HG03460 (cell line): ENCODE data around the gene RASA3.
"Not testable (repeated sequence)": the region's sequence is repeated elsewhere in the genome, so short reads cannot be mapped to it uniquely, and the experiment has no call there.

Experiments used
- ATAC-seq: cut with Tn5 transposase; IDR thresholded peaks from one replicate; pipeline ENCODE4 v1.9.1; 2021; ENCODE audit not compliant: unreplicated experiment

The RASA3 gene

GRCh38 chr13:114114006-114114640 is 18.3 kb downstream of the RASA3 start:
- ATAC-seq: no peak

GRCh38 chr13:114113395-114113794 is 19.0 kb downstream of the RASA3 start:
- not testable (repeated sequence) for ATAC-seq

- ATAC-seq: no peak
These were observed 19.5 kb downstream of the RASA3 start for GRCh38 chr13:114112826-114113322.

- no peak for ATAC-seq
These were observed 20.1 kb downstream of the RASA3 start for GRCh38 chr13:114112231-114112825.

- no peak for ATAC-seq
These were observed 20.8 kb downstream of the RASA3 start for GRCh38 chr13:114111577-114111976.

- ATAC-seq: not testable (repeated sequence)
These were observed 21.6 kb downstream of the RASA3 start for GRCh38 chr13:114110830-114111189.

GRCh38 chr13:114110091-114110829 is 22.2 kb downstream of the RASA3 start:
- no peak for ATAC-seq

- no peak for ATAC-seq
These were observed 22.8 kb downstream of the RASA3 start for GRCh38 chr13:114109641-114110041.

GRCh38 chr13:114108894-114109293 is 23.5 kb downstream of the RASA3 start:
- no peak for ATAC-seq

GRCh38 chr13:114108141-114108761 is 24.2 kb downstream of the RASA3 start:
- ATAC-seq: no peak

- ATAC-seq: no peak
These were observed 24.7 kb downstream of the RASA3 start for GRCh38 chr13:114107686-114108081.

- ATAC-seq: no peak
These were observed 25.3 kb downstream of the RASA3 start for GRCh38 chr13:114106991-114107685.

- ATAC-seq: no peak
These were observed 25.9 kb downstream of the RASA3 start for GRCh38 chr13:114106526-114106925.

- no peak for ATAC-seq
These were observed 26.8 kb downstream of the RASA3 start for GRCh38 chr13:114105521-114106225.

- no peak for ATAC-seq
These were observed 27.5 kb downstream of the RASA3 start for GRCh38 chr13:114104655-114105520.

GRCh38 chr13:114103801-114104654 is 28.4 kb downstream of the RASA3 start:
- ATAC-seq: no peak

- ATAC-seq: not testable (repeated sequence)
These were observed 29.2 kb downstream of the RASA3 start for GRCh38 chr13:114103289-114103621.

GRCh38 chr13:114102521-114103288 is 29.7 kb downstream of the RASA3 start:
- ATAC-seq: no peak
